H1 (cell line): ENCODE results near the gene HSDL2. TPM values are rescaled to one million over a fixed set of nuclear protein-coding genes. Genes with fewer than 3 reads are reported as not detected.

ENCODE experiments used
- CTCF ChIA-PET: fragments of 300-600 bp; sonication (Branson Sonifier 250); formaldehyde crosslinking; loops from one replicate; lab custom pipeline; 2021; ENCODE audit not compliant: partially characterized antibody; lab: Charles Lee
- POLR2A ChIA-PET: fragments of 300-600 bp; sonication (Branson Sonifier 250); formaldehyde crosslinking; loops from one replicate; lab custom pipeline; 2021; ENCODE audit warnings: inconsistent platforms; ENCODE audit not compliant: partially characterized antibody; lab: Charles Lee
- DNase-seq, 2 experiments: peaks; one replicate each; pipeline versions ENCODE4 v3.0.0 to v3.0.0-alpha.2; 2010 to 2022; ENCODE audit warnings: low spot score in 2 of 2, low read depth in 1 of 2, mixed read lengths in 1 of 2
- FAIRE-seq: peaks from 2 replicates; lab custom pipeline; 2011; peaks lifted over from hg19 to GRCh38; lab: Jason Lieb, UNC
- H2AFZ ChIP-seq: 2 replicates; pipeline ENCODE4 v1.8.1; 2012; ENCODE audit warnings: low read length, inconsistent platforms
- H2AK5ac ChIP-seq: 2 replicates; pipeline ENCODE4 v1.6.1; 2013; ENCODE audit warnings: low read depth, low read length
- H2BK120ac ChIP-seq: replicated peaks from 2 replicates; pipeline ENCODE3; 2013; ENCODE audit warnings: low read depth, low read length, inconsistent platforms
- H2BK12ac ChIP-seq: 2 replicates; pipeline ENCODE4 v1.6.1; 2013; ENCODE audit warnings: low read depth, low read length
- H2BK15ac ChIP-seq: 2 replicates; pipeline ENCODE4 v1.6.1; 2013; ENCODE audit warnings: low read length
- H2BK20ac ChIP-seq: 2 replicates; pipeline ENCODE4 v1.6.1; 2013; ENCODE audit warnings: low read length
- H2BK5ac ChIP-seq: 2 replicates; pipeline ENCODE4 v1.6.1; 2013; ENCODE audit warnings: low read depth, low read length
- H3K14ac ChIP-seq: 2 replicates; pipeline ENCODE4 v1.6.1; 2013; ENCODE audit warnings: inconsistent platforms; ENCODE audit not compliant: insufficient read length
- H3K18ac ChIP-seq: 2 replicates; pipeline ENCODE4 v1.6.1; 2013; ENCODE audit warnings: low read length; ENCODE audit errors: extremely low read depth
- H3K23ac ChIP-seq: 2 replicates; pipeline ENCODE4 v1.6.1; 2013; ENCODE audit warnings: inconsistent platforms; ENCODE audit not compliant: insufficient read length
- H3K23me2 ChIP-seq: 2 replicates; pipeline ENCODE4 v1.6.1; 2013; ENCODE audit warnings: low read depth, low read length
- H3K27ac ChIP-seq: 2 replicates; pipeline ENCODE4 v1.6.1; 2011; ENCODE audit warnings: low read depth, low read length, inconsistent platforms
- H3K27me3 ChIP-seq, 4 experiments: replicated peaks in 1 of 4; 1 replicate in 1 of 4; 2 replicates in 3 of 4; pipeline versions ENCODE4 v1.6.1 to v1.8.1; 2011 to 2013; ENCODE audit warnings: low read length in 3 of 4, mild to moderate bottlenecking in 3 of 4, inconsistent platforms in 2 of 4, mixed read lengths in 2 of 4, moderate library complexity in 1 of 4; ENCODE audit not compliant: control insufficient read depth in 3 of 4, insufficient read depth in 3 of 4; ENCODE audit errors: extremely low read depth in 1 of 4
- H3K36me3 ChIP-seq, 4 experiments: 2 replicates each; pipeline versions ENCODE4 v1.6.1 to v1.8.1; 2011 to 2013; ENCODE audit warnings: mild to moderate bottlenecking in 4 of 4, low read length in 3 of 4, moderate library complexity in 2 of 4, control low read depth in 1 of 4, inconsistent platforms in 1 of 4; ENCODE audit not compliant: insufficient read depth in 4 of 4, control insufficient read depth in 2 of 4
- H3K4ac ChIP-seq: replicated peaks from 2 replicates; pipeline ENCODE3; 2013; ENCODE audit warnings: low read length, low read depth, mixed read lengths, inconsistent platforms; ENCODE audit not compliant: insufficient read length
- H3K4me1 ChIP-seq, 4 experiments: replicated peaks in 1 of 4; 1 replicate in 1 of 4; 2 replicates in 3 of 4; pipeline versions ENCODE4 v1.6.1 to v1.8.1; 2011 to 2013; ENCODE audit warnings: low read length in 3 of 4, inconsistent platforms in 2 of 4, mixed read lengths in 1 of 4; ENCODE audit not compliant: insufficient read depth in 4 of 4, control insufficient read depth in 3 of 4
- H3K4me2 ChIP-seq, 2 experiments: 2 replicates each; pipeline versions ENCODE4 v1.6.1 to v1.8.1; 2011 to 2013; ENCODE audit warnings: low read depth in 2 of 2, low read length in 2 of 2, control low read depth in 1 of 2, inconsistent platforms in 1 of 2, mild to moderate bottlenecking in 1 of 2; ENCODE audit not compliant: insufficient read depth in 1 of 2
- H3K4me3 ChIP-seq, 4 experiments: fragments of 200-600, 300-600 bp in 1 of 4; sonication (generic), shearing (Covaris generic), sonication (Bioruptor Twin) in 1 of 4; 2 replicates each; pipeline versions ENCODE4 v1.5.1 to v1.8.1; 2011 to 2016; ENCODE audit warnings: low read length in 4 of 4, low read depth in 3 of 4, control low read depth in 2 of 4, inconsistent platforms in 2 of 4, mild to moderate bottlenecking in 2 of 4, mixed read lengths in 1 of 4, moderate library complexity in 1 of 4; ENCODE audit not compliant: insufficient read depth in 2 of 4; ENCODE audit errors: extremely low read depth in 1 of 4
- H3K56ac ChIP-seq: replicated peaks from 2 replicates; pipeline ENCODE3; 2013; ENCODE audit warnings: low read depth, mild to moderate bottlenecking, mixed read lengths, low read length, inconsistent platforms; ENCODE audit not compliant: insufficient read length
- H3K79me1 ChIP-seq: 2 replicates; pipeline ENCODE4 v1.6.1; 2013; ENCODE audit warnings: low read depth, low read length, control low read depth
- H3K79me2 ChIP-seq, 2 experiments: 2 replicates each; pipeline versions ENCODE4 v1.6.1 to v1.8.1; 2012 to 2013; ENCODE audit warnings: low read length in 2 of 2, mild to moderate bottlenecking in 2 of 2, inconsistent platforms in 1 of 2; ENCODE audit not compliant: insufficient read depth in 2 of 2, control insufficient read depth in 1 of 2
- H3K9ac ChIP-seq, 4 experiments: replicated peaks in 1 of 4; 1 replicate in 1 of 4; 2 replicates in 3 of 4; pipeline versions ENCODE4 v1.6.1 to v1.8.1; 2011 to 2013; ENCODE audit warnings: low read depth in 3 of 4, low read length in 3 of 4, control low read depth in 2 of 4, mild to moderate bottlenecking in 2 of 4, moderate library complexity in 2 of 4, inconsistent platforms in 1 of 4; ENCODE audit errors: extremely low read depth in 1 of 4
- H3K9me3 ChIP-seq, 2 experiments: 2 replicates each; pipeline versions ENCODE4 v1.6.1 to v1.8.1; 2012 to 2013; ENCODE audit warnings: mild to moderate bottlenecking in 2 of 2, moderate library complexity in 2 of 2, control low read depth in 1 of 2, inconsistent platforms in 1 of 2, low read depth in 1 of 2, low read length in 1 of 2, mixed read lengths in 1 of 2; ENCODE audit not compliant: insufficient read depth in 2 of 2
- H4K20me1 ChIP-seq, 2 experiments: replicated peaks in 1 of 2; 2 replicates each; pipeline versions ENCODE3 to v1.8.1; 2011 to 2013; ENCODE audit warnings: inconsistent platforms in 2 of 2, low read length in 2 of 2, mild to moderate bottlenecking in 1 of 2; ENCODE audit not compliant: insufficient read depth in 2 of 2, control insufficient read depth in 1 of 2
- H4K5ac ChIP-seq: 2 replicates; pipeline ENCODE4 v1.6.1; 2013; ENCODE audit warnings: low read length, low read depth, mixed read lengths, inconsistent platforms; ENCODE audit not compliant: insufficient read length
- H4K8ac ChIP-seq: 2 replicates; pipeline ENCODE4 v1.8.0; 2013; ENCODE audit warnings: mild to moderate bottlenecking, moderate library complexity, low read length, inconsistent platforms; ENCODE audit not compliant: insufficient read depth; ENCODE audit errors: extremely low read depth
- H4K91ac ChIP-seq: replicated peaks from 2 replicates; pipeline ENCODE3; 2013; ENCODE audit warnings: low read length, mixed read lengths, inconsistent platforms; ENCODE audit not compliant: insufficient read length
- ASH2L ChIP-seq: fragments of 200-600, 300-600 bp; sonication (generic); IDR thresholded peaks from one replicate; pipeline ENCODE4 v1.7.1; 2017; ENCODE audit warnings: low read length
- BRCA1 ChIP-seq: IDR thresholded peaks from 2 replicates; pipeline ENCODE4 v1.6.1; 2012; ENCODE audit warnings: low read depth, low read length, improper control_type of control experiment
- CBX5 ChIP-seq: fragments of 300-800, 300-1000 bp; sonication (generic); IDR thresholded peaks from 2 replicates; pipeline ENCODE4 v1.7.1; 2016; ENCODE audit warnings: antibody characterized with exemption, low read length, low read depth
- CREB1 ChIP-seq: IDR thresholded peaks from 2 replicates; pipeline ENCODE4 v1.6.1; 2012; ENCODE audit warnings: inconsistent platforms
- EGR1 ChIP-seq: IDR thresholded peaks from 2 replicates; pipeline ENCODE4 v1.6.1; 2011; ENCODE audit warnings: low read depth, low read length, borderline replicate concordance
- PHF8 ChIP-seq: fragments of 200-600 bp; sonication (generic); conservative IDR thresholded peaks from 2 replicates; pipeline ENCODE4 v1.7.1; 2012; ENCODE audit warnings: low read depth, mild to moderate bottlenecking, inconsistent platforms, low read length, moderate library complexity
- POLR2A ChIP-seq, 2 experiments: IDR thresholded peaks; 1 replicate in 1 of 2; 2 replicates in 1 of 2; pipeline ENCODE4 v1.6.1; 2011; ENCODE audit warnings: low read depth in 2 of 2, low read length in 2 of 2, mild to moderate bottlenecking in 2 of 2; ENCODE audit errors: control extremely low read depth in 1 of 2
- SP2 ChIP-seq: IDR thresholded peaks from 2 replicates; pipeline ENCODE4 v1.6.1; 2012; ENCODE audit warnings: mild to moderate bottlenecking, low read length, inconsistent platforms
- SUZ12 ChIP-seq: fragments of 200-600 bp; sonication (generic); IDR thresholded peaks from 2 replicates; pipeline ENCODE4 v1.6.1; 2012; ENCODE audit warnings: mild to moderate bottlenecking, inconsistent platforms, low read length, moderate library complexity, mixed read lengths
- YY1 ChIP-seq: IDR thresholded peaks from 2 replicates; pipeline ENCODE4 v1.6.1; 2011; ENCODE audit warnings: low read depth, mild to moderate bottlenecking, low read length
- whole genome bisulfite sequencing, 2 experiments: shearing (Covaris generic) in 1 of 2; methylation state at CpG; one replicate each; pipeline versions ENCODE4 v1.1.6 to v1.1.7; 2013 to 2015; ENCODE audit warnings: low lambda C conversion rate in 2 of 2, mixed read lengths in 2 of 2, inconsistent platforms in 1 of 2, low coverage in 1 of 2, missing lambda C conversion rate in 1 of 2; ENCODE audit not compliant: insufficient replicate concordance in 2 of 2, insufficient coverage in 1 of 2, insufficient read length in 1 of 2; ENCODE audit errors: extremely low coverage in 1 of 2, missing lambda C conversion rate in 1 of 2; 5-methylcytosine and 5-hydroxymethylcytosine counted together
- polyA plus RNA-seq, 7 experiments: library from polyadenylated mRNA; depleted of rRNA in 3 of 7; stranded (reverse) in 5 of 7; unstranded in 2 of 7; fragments of >200 nt in 5 of 7; fragments of 200-250 nt in 2 of 7; gene quantifications; 1 replicate in 5 of 7; 2 replicates in 1 of 7; 4 replicates in 1 of 7; pipeline versions ENCODE4 v1.2.1 to v1.2.3, GENCODE V29; 2011 to 2013; ENCODE audit warnings: missing spikeins in 2 of 7, mixed read lengths in 2 of 7
- total RNA-seq: library from RNA; stranded (reverse); fragmentation: NEBNext Ultra II Directional; extraction: Animal tissue kit (Norgen Biotek cat#: 25700); gene quantifications from 2 replicates; pipeline ENCODE4 v1.2.1, GENCODE V29; 2021

The HSDL2 gene
- total and polyA plus RNA-seq, 2 of the 8 experiments (the other 6 are each of a cell fraction or from before 2014, with no cell fraction given), result 6.6 to 15.4 TPM

DNA sequence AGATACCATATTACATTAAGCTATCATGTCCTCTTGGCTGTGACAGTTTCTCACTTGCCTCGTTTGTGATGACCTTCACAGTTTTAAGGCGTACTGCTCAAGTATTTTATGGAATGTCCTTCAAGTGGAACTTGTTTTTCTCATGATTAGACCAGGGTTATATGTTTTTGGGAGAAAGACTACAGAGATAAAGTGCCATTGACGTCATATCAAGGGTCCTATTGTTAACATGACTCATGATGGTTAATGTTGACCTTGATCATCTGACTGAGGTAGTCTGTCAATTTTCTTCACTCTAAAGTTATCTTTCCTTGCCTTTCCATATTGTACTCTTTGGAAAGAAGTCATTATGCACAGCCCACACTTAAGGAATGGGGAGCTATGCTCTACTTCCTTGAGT lies 28.7 kb upstream of the HSDL2 start:
- no peak overlapping the region for H3K4me3 ChIP-seq
- ChIA-PET POLR2A (no interaction called here), CTCF (interaction anchor here (0.5 to 5.1 kb wide), 6 partner anchors 10 to 1120 kb away, joined by 3 to 33 read pairs (median 4); no protein-coding TSS in a partner anchor)
- no peak overlapping the region for H4K5ac ChIP-seq
- no peak overlapping the region for H2BK20ac ChIP-seq
- H3K4ac ChIP-seq, result no peak overlapping the region
- TF ChIP-seq POLR2A (IDR thresholded peaks at IDR 0.05; ENCODE audit: control extremely low read depth in 1 of 2, low read depth in 2 of 2, low read length in 2 of 2) (no peak), PHF8 (no peak), CREB1 (no peak), YY1 (no peak), BRCA1 (no peak), EGR1 (no peak), SUZ12 (no peak), SP2 (no peak), ASH2L (no peak), CBX5 (no peak)
- no peaks in the 10 kb centered on the region for H3K9me3 ChIP-seq
- H3K56ac ChIP-seq, result no peak overlapping the region
- H3K4me1 ChIP-seq, result peaks cover 5 to 11% (median 8%) of the 10 kb centered on the region in 4 experiments; a peak in 6 of 7 replicates
- DNase-seq (no peak), FAIRE-seq (no peak)
- H2AK5ac ChIP-seq, result no peak overlapping the region
- H3K79me2 ChIP-seq, result no peaks in the 10 kb centered on the region
- H3K79me1 ChIP-seq, result no peaks in the 10 kb centered on the region
- H3K9ac ChIP-seq, result no peak overlapping the region
- H3K4me2 ChIP-seq, result no peak overlapping the region
- no peaks in the 10 kb centered on the region for H4K20me1 ChIP-seq
- no peak overlapping the region for H3K27ac ChIP-seq
- H4K8ac ChIP-seq, result no peak overlapping the region
- H3K14ac ChIP-seq, result no peak overlapping the region
- no peaks in the 10 kb centered on the region; a peak in 1 of 7 replicates for H3K27me3 ChIP-seq
- H3K23ac ChIP-seq, result no peak overlapping the region
- H2BK120ac ChIP-seq, result no peak overlapping the region
- H2BK5ac ChIP-seq, result no peak overlapping the region
- no peak overlapping the region for H4K91ac ChIP-seq
- no peak overlapping the region for H2AFZ ChIP-seq
- H3K23me2 ChIP-seq, result no peaks in the 10 kb centered on the region
- H3K36me3 ChIP-seq, result no peaks in the 10 kb centered on the region
- H3K18ac ChIP-seq, result no peak overlapping the region
- no peak overlapping the region for H2BK15ac ChIP-seq
- no peak overlapping the region for H2BK12ac ChIP-seq
- WGBS, 2 experiments, result 90% methylated on average over 3 of the region's 3 CpGs; no CpG with 5 or more reads in 1 of the 2 experiments
